OCI-LY3 (cell line): ENCODE data around the gene TOLLIP.

Source experiments
- H2AFZ ChIP-seq: fragments of 200-600, 300-600 bp; shearing (Covaris generic); 2 replicates; pipeline ENCODE4 v1.6.0; 2014; ENCODE audit warnings: antibody characterized with exemption, low read depth, low read length
- H3K27ac ChIP-seq: fragments of 200-600, 300-600 bp; sonication (generic); 2 replicates; pipeline ENCODE4 v1.5.1; 2014; ENCODE audit warnings: mild to moderate bottlenecking, low read length, moderate library complexity, mixed read lengths
- H3K27me3 ChIP-seq: fragments of 200-600, 300-600 bp; sonication (generic); 2 replicates; pipeline ENCODE4 v1.6.1; 2014; ENCODE audit warnings: low read depth, low read length, mixed read lengths
- H3K36me3 ChIP-seq: fragments of 200-600, 300-600 bp; sonication (generic); replicated peaks from 2 replicates; pipeline ENCODE3; 2014; ENCODE audit warnings: low read depth, low read length, mixed read lengths
- H3K4me1 ChIP-seq: fragments of 300-600, 200-600 bp; sonication (generic); 2 replicates; pipeline ENCODE4 v1.6.1; 2014; ENCODE audit warnings: low read length, mixed read lengths
- H3K4me2 ChIP-seq: fragments of 200-600, 300-600 bp; sonication (generic); 2 replicates; pipeline ENCODE4 v1.6.1; 2014; ENCODE audit warnings: low read length, mixed read lengths
- H3K4me3 ChIP-seq: fragments of 300-600, 200-600 bp; sonication (generic); 2 replicates; pipeline ENCODE4 v1.5.1; 2014; ENCODE audit warnings: antibody characterized with exemption, mild to moderate bottlenecking, low read length, moderate library complexity
- H3K79me2 ChIP-seq: fragments of 300-600, 200-600 bp; shearing (Covaris generic); 2 replicates; pipeline ENCODE4 v1.6.1; 2014; ENCODE audit warnings: mild to moderate bottlenecking, low read length, mixed read lengths
- H3K9ac ChIP-seq: fragments of 300-600, 200-600 bp; shearing (Covaris generic); 2 replicates; pipeline ENCODE4 v1.6.0; 2014; ENCODE audit warnings: mild to moderate bottlenecking, low read length, moderate library complexity
- H3K9me3 ChIP-seq: fragments of 200-600, 300-600 bp; shearing (Covaris generic); 2 replicates; pipeline ENCODE4 v1.6.1; 2014; ENCODE audit warnings: low read length, mixed read lengths; ENCODE audit not compliant: insufficient read depth
- H4K20me1 ChIP-seq: fragments of 200-600, 300-600 bp; sonication (generic); 2 replicates; pipeline ENCODE4 v1.6.1; 2016; ENCODE audit warnings: low read length, mixed read lengths; ENCODE audit not compliant: insufficient read depth
- EZH2phosphoT487 ChIP-seq: fragments of 200-600 bp; shearing (Covaris generic); IDR thresholded peaks from 2 replicates; pipeline ENCODE4 v1.6.1; 2018; ENCODE audit warnings: antibody characterized with exemption, mixed run types, low read depth
- TF ChIP-seq, protein P1 (sequence below): fragments of 200-600, 300-600 bp; sonication (generic); IDR thresholded peaks from 2 replicates; pipeline ENCODE4 v1.5.1; 2014; ENCODE audit warnings: antibody characterized with exemption, low read length, low read depth

TOLLIP gene

DNA sequence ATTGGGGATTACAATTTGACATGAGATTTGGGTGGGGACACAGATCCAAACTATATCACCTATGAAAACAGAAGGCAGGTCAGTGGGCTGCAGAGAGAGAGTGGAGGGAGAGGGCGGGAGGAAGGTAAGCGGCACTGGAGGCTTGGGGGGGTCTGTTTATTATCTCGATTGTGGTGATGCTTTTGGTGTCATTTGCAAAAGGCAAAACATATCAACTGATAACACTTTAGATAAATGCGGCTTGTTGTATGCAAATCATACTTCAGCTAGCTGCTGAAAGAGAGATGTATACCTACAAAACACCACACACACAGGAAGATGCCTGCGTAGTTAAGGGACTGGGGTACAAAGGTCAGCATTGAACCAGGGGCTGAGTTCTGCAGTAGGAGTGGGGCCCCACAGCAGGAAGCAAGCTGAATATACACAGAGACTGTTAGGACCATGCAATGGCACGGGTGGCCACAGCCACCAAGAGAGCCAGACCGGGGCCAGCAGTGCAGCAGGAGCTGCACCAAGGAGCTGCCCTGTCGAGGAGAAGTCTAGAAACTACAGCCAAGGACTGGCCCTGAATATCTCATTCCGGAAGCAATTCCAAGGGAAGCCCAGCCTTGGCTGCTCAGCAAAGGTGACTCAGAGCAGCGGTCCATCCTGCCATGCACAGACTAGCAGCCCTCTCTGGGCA, 23.8 kb upstream of the TOLLIP start:
- peaks cover under 1% of the 10 kb centered on the region; the same call in 1 of the 2 replicates for H3K9me3 ChIP-seq
- no peaks in the 10 kb centered on the region for H3K79me2 ChIP-seq
- H3K9ac ChIP-seq = no peak overlapping the region
- no peak overlapping the region for H3K4me3 ChIP-seq
- no peaks in the 10 kb centered on the region for H3K27me3 ChIP-seq
- no peak overlapping the region for H3K4me2 ChIP-seq
- H3K36me3 ChIP-seq = no peaks in the 10 kb centered on the region
- no peaks in the 10 kb centered on the region for H4K20me1 ChIP-seq
- no peaks in the 10 kb centered on the region for H3K4me1 ChIP-seq
- TF ChIP-seq EZH2phosphoT487 = no peak
- TF ChIP-seq, protein P1, sequence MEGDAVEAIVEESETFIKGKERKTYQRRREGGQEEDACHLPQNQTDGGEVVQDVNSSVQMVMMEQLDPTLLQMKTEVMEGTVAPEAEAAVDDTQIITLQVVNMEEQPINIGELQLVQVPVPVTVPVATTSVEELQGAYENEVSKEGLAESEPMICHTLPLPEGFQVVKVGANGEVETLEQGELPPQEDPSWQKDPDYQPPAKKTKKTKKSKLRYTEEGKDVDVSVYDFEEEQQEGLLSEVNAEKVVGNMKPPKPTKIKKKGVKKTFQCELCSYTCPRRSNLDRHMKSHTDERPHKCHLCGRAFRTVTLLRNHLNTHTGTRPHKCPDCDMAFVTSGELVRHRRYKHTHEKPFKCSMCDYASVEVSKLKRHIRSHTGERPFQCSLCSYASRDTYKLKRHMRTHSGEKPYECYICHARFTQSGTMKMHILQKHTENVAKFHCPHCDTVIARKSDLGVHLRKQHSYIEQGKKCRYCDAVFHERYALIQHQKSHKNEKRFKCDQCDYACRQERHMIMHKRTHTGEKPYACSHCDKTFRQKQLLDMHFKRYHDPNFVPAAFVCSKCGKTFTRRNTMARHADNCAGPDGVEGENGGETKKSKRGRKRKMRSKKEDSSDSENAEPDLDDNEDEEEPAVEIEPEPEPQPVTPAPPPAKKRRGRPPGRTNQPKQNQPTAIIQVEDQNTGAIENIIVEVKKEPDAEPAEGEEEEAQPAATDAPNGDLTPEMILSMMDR = no peak
- H3K27ac ChIP-seq = no peak overlapping the region
- no peak overlapping the region for H2AFZ ChIP-seq

DNA sequence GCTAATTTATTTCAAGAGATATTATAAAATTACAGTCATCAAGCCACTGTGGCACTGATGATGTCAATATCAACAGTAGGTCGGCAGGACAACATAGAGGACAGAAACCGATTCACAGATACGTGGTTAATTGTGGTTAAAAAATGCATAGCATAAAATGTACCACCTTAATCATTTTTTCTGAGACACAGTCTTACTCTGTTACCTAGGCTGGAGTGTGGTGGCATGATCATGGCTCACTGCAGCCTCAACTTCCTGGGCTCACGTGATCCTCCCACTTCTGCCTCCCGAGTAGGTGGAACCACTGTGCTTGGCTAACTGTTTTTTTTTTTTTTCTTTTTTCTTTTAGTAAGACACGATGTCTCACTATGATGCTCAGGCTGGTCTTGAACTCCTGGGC, 21.0 kb upstream of the TOLLIP start:
- Histone ChIP-seq H3K9me3 (peaks cover 7% of the 10 kb centered on the region; the same call in 1 of the 2 replicates), H4K20me1 (no peaks in the 10 kb centered on the region), H3K27ac (no peak overlapping the region), H3K4me2 (no peak overlapping the region), H3K36me3 (no peaks in the 10 kb centered on the region), H3K79me2 (no peaks in the 10 kb centered on the region), H3K4me3 (no peak overlapping the region), H3K27me3 (peaks cover 10% of the 10 kb centered on the region; the same call in 1 of the 2 replicates), H3K4me1 (no peaks in the 10 kb centered on the region), H3K9ac (no peak overlapping the region), H2AFZ (no peak overlapping the region)
- TF ChIP-seq, protein P1 = no peak
- no peak for TF ChIP-seq EZH2phosphoT487

DNA sequence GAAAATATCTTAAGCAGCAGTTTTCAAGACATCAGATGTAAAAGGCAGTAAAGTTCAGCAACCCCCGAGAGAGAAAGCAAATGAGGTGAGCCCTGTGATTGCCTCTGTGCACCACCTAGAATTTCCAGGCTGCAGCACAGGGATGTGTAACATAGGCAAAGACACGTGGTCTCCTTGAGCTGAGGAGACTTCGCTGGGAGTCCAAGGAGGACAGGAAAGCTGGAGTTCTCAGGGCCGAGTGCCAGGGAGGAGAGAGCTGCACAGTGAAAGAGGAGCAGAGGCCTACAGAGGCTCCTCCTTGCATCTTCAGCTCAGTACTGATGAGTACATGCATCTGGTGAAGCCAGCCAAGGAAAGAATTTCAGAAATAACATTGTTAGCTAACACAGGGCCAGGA, 17.6 kb upstream of the TOLLIP start:
- Histone ChIP-seq H3K27ac (no peak overlapping the region), H3K4me3 (no peak overlapping the region), H3K79me2 (no peaks in the 10 kb centered on the region), H3K36me3 (no peaks in the 10 kb centered on the region), H4K20me1 (no peaks in the 10 kb centered on the region), H3K9ac (no peak overlapping the region), H2AFZ (no peak overlapping the region), H3K27me3 (peaks cover 16% of the 10 kb centered on the region; the same call in 1 of the 2 replicates), H3K9me3 (peaks cover 7% of the 10 kb centered on the region; the same call in 1 of the 2 replicates), H3K4me1 (peaks cover 4% of the 10 kb centered on the region), H3K4me2 (no peak overlapping the region)
- TF ChIP-seq, protein P1 = no peak
- TF ChIP-seq EZH2phosphoT487 = no peak

DNA sequence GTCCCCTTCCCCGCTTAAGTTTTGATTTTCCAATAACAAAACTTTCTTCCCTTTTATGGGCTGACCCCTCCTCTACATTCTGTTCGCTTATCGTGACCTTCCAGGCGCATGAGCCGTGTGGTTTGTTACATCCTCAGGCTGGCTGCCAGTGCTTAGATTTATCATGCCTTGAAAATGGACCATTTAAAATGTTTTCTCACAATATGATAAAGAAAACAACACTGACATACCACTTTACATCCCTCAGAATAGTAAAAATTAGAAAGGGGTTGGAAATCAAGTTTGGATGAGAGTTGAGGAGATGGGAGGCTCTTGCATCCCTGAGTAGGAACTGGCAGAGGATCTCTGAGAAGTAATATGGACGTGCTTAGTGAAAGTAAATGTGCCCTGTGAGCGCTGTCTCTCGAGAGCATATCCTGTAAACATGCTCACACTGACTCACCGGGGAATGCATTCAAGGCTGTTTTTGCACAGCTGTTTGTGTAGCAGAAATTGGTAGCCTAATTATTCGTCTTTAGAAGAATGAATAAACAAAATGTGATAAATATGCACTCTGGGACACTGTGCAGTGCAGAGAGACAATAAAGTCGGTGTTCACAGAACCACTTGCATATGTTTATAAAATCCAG, 17.1 kb upstream of the TOLLIP start:
- Histone ChIP-seq H3K4me1 (peaks cover 4% of the 10 kb centered on the region), H3K27me3 (peaks cover 16% of the 10 kb centered on the region; the same call in 1 of the 2 replicates), H3K4me3 (no peak overlapping the region), H3K79me2 (no peaks in the 10 kb centered on the region), H3K27ac (no peak overlapping the region), H3K9me3 (peaks cover 7% of the 10 kb centered on the region; the same call in 1 of the 2 replicates), H2AFZ (no peak overlapping the region), H3K4me2 (no peak overlapping the region), H3K36me3 (no peaks in the 10 kb centered on the region), H4K20me1 (no peaks in the 10 kb centered on the region), H3K9ac (no peak overlapping the region)
- TF ChIP-seq, protein P1 = no peak
